HG02870 (cell line): Measurements from ENCODE around the gene GALNT5.

ENCODE experiments used
- ATAC-seq: cut with Tn5 transposase; IDR thresholded peaks from one replicate; pipeline ENCODE4 v1.9.1; 2021; ENCODE audit warnings: mild to moderate bottlenecking, moderate library complexity; ENCODE audit not compliant: unreplicated experiment

GALNT5 gene

GRCh38 chr2:157283468-157283867, 26.0 kb downstream of the GALNT5 start:
- no peak for ATAC-seq

DNA sequence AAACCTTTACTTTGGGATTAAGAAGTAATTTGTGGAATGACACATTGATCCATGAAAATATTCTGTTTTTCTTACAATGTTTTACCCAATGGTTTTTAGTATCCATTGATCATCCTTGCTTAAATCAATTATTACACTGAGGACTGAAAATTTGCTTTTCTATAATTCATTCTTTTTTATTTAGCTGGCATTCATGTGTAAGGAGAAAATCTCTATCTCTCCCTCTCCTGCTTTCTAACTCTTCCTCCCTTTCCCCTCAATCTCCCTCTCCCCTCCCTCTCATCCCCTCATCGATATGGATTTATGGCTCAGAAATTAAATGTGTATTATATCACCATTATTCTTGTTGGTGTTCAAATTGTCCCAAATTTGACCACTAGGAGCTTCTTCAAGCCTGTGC, 29.7 kb downstream of the GALNT5 start:
- ATAC-seq = no peak

DNA sequence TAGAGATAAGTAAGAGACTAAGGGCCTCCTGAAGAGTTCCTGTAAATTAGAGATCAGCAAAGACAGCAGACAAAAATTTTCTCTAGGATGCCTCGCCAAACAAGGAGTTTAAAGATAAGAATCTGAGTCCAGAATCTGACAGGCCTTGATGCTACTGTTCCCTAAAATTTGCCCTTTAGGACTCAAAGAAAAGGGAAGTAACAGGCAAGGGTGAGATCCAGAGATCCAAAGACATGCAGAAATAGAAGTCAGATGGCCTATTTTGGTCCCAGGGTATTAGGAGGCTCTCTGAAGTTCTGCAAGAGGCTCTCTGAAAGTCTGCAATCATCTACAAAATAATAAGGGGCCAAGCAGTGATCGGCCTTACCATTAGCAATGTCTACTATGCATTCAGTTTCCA, 33.0 kb downstream of the GALNT5 start:
- no peak for ATAC-seq

DNA sequence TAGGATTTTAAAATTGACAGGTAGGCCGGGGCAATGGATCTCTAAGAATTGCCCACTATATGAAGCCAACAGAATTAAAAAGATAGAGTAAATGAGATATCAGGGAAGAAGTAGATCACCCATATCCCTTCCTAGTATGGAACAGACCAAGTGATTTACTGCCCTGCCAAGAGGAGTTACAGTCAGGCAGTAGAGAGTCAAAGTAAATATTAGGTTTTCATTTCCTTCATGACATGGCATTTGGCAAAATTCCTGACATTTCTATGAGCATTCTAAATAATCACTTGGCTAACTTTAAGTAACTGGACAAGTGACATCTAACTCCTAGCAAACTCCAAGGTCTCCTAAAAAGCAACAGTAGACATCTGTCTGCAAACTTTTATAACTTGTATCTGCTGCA, 33.5 kb downstream of the GALNT5 start:
- no peak for ATAC-seq

DNA sequence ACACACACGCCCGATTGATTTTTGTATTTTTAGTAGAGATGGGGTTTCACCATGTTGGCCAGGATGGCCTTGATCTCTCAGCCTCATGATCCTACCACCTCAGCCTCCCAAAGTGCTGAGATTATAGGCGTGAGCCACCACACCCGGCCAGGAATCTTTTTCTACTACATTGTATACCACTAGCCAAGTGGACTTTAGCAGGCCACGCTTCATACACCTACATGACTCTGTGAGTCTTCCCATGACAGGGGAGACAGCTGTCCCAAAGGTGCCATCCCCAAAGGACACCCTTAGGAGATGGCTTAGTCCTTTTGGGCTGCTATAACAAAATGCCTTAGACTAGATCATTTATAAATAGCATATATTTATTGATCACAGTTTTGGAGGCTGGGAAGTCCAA, 35.3 kb downstream of the GALNT5 start:
- no peak for ATAC-seq

DNA sequence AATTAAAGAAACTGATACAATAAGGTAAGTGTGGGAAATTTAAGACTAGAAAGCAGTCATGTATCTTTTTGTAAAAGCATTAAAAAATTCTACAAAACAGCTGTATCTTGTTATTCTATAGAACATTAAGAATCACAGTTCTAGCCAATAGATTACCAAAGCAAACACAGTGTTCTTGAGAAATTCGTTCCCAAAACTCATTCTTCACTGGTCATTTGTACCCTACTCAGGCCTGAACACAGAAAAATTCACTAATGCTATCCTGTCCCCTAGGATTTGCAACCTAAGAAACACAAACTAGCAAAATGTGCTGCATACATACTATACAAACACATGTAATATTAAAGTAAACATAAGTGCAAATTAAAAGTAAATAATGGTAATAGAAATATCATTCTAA, 39.0 kb downstream of the GALNT5 start:
- ATAC-seq = no peak

- no peak for ATAC-seq
These were observed 39.5 kb downstream of the GALNT5 start for GRCh38 chr2:157296958-157297357.

DNA sequence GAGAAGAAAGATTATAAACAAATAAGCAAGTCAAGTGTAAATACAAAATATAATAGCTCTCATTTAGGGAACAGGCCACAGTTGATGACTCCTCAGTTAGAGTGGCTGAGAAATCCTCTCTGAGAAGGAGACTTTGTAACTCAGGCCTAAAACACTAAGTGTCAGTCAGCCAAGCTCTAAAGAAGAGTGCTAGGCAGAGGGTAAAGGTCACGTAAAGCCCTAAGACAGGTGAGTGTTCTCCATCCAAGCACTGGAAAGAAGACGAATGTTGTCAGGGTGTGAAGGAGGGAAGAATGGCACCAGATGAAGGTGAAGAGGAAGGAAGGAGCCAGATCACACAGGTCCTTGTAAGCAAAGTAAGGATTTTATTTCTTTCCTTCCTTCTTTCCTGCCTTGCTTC, 43.8 kb downstream of the GALNT5 start:
- ATAC-seq = no peak

- ATAC-seq = no peak
These were observed 45.1 kb downstream of the GALNT5 start for GRCh38 chr2:157302492-157303099.

- no peak for ATAC-seq
These were observed 46.1 kb downstream of the GALNT5 start for GRCh38 chr2:157303612-157304011.

GRCh38 chr2:157304811-157305722, 47.6 kb downstream of the GALNT5 start:
- ATAC-seq = no peak

- ATAC-seq = no peak
These were observed 48.2 kb downstream of the GALNT5 start for GRCh38 chr2:157305723-157306110.

GRCh38 chr2:157307021-157307420, 49.5 kb downstream of the GALNT5 start:
- ATAC-seq = no peak

GRCh38 chr2:157309878-157310277, 52.4 kb downstream of the GALNT5 start:
- no peak for ATAC-seq

GRCh38 chr2:157311706-157312105, 54.2 kb downstream of the GALNT5 start:
- no peak for ATAC-seq

GRCh38 chr2:157312866-157313486, 55.5 kb downstream of the GALNT5 start:
- peak; percentile 72 for ATAC-seq

- no peak for ATAC-seq
These were observed 58.4 kb downstream of the GALNT5 start for GRCh38 chr2:157315901-157316300.

GRCh38 chr2:157318884-157319283, 61.4 kb downstream of the GALNT5 start:
- ATAC-seq = no peak

DNA sequence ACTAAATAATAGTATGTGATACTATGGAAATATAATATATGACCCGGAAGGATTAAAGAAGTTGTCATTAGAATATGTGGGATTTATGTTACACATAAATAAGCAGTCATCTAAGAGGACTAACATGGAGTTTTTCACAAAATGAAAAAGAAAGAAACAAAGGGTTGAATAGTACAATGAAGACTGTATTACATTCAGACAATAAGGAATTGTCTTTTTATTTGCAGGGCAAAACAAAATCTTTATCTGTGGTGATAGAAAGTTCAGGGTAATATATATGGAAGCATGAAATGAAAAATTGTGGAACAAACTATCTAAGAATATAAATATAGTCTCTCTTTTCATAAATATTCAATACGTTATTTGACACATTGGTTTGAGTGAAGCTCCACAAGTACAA, 62.3 kb downstream of the GALNT5 start:
- ATAC-seq = no peak

DNA sequence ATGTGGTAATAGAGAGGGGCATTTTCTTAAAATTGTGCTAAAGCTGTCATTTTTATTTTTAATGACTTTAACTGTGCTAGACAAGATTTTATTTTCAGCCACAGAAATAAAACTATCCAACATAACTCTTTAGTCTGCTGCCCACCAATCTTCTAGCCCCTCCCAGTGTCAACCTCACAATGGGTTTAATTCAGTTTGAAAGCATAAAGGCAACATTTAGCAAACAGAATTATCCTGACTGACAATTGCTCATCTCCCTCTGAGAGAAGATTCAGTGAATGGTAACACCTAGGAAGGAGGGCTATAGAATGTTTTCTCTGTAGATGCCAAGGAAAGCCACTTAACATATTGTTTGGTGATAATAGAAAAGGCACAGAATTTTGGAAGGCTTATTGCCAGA, 62.9 kb downstream of the GALNT5 start:
- ATAC-seq = no peak

- ATAC-seq = no peak
These were observed 64.0 kb downstream of the GALNT5 start for GRCh38 chr2:157321466-157321865.

DNA sequence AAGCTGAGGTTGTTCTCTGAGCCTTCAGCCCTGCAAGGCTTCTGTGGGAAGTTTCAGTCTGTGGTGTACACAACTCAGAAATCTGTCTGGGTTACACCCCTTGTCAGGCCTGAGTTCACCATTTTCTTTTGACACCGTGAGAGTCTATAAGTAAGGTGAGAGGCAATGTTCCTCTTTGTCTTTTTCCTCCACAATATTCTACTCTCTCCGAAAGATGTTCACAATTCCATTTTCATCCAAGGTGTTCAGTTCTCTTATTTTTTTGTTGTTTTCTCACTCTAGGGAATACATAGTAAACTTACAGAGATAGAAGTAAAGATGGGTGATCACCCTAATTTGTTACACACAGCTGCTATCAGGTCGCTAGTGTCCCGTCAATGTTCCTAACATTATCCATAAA, 64.9 kb downstream of the GALNT5 start:
- ATAC-seq = no peak
